LNCaP clone FGC (cell line): Measurements from ENCODE around the gene SRRM2.

ENCODE experiments used
- DNase-seq: peaks from one replicate; pipeline ENCODE4 v3.0.0-alpha.2; 2011; ENCODE audit warnings: low read depth
- H3K4me3 ChIP-seq: 2 replicates; pipeline ENCODE4 v1.5.1; 2011; ENCODE audit warnings: mild to moderate bottlenecking, low read depth, low read length, control low read depth
- TF ChIP-seq, protein P1 (sequence below): IDR thresholded peaks from 2 replicates; pipeline ENCODE4 v1.5.1; 2012; ENCODE audit warnings: mild to moderate bottlenecking; ENCODE audit not compliant: control insufficient read depth, insufficient read depth; ENCODE audit errors: extremely low read depth

Gene SRRM2

DNA sequence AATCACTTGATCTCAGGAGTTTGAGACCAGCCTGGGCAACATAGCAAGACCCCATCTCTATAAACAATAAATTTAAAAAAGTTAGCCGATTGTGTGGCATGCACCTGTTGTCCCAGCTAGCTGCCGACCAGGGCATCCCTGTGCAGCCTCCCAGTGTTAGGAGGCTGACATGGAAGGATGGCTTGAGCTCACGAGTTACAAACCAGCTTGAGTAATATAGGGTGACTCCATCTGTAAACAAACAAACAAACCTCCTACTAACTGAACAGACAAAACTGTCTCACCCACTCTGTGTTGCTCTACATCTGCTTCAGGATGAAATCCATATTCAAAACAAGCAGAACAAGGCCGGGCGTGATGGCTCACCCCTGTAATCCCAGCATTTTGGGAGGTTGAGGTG, 25.5 kb upstream of the SRRM2 start:
- TF ChIP-seq, protein P1, sequence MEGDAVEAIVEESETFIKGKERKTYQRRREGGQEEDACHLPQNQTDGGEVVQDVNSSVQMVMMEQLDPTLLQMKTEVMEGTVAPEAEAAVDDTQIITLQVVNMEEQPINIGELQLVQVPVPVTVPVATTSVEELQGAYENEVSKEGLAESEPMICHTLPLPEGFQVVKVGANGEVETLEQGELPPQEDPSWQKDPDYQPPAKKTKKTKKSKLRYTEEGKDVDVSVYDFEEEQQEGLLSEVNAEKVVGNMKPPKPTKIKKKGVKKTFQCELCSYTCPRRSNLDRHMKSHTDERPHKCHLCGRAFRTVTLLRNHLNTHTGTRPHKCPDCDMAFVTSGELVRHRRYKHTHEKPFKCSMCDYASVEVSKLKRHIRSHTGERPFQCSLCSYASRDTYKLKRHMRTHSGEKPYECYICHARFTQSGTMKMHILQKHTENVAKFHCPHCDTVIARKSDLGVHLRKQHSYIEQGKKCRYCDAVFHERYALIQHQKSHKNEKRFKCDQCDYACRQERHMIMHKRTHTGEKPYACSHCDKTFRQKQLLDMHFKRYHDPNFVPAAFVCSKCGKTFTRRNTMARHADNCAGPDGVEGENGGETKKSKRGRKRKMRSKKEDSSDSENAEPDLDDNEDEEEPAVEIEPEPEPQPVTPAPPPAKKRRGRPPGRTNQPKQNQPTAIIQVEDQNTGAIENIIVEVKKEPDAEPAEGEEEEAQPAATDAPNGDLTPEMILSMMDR = no peak
- no peak for DNase-seq
- no peak overlapping the region for H3K4me3 ChIP-seq

GRCh38 chr16:2728034-2728433, 24.4 kb upstream of the SRRM2 start:
- no peak for DNase-seq
- TF ChIP-seq, protein P1 = no peak

DNA sequence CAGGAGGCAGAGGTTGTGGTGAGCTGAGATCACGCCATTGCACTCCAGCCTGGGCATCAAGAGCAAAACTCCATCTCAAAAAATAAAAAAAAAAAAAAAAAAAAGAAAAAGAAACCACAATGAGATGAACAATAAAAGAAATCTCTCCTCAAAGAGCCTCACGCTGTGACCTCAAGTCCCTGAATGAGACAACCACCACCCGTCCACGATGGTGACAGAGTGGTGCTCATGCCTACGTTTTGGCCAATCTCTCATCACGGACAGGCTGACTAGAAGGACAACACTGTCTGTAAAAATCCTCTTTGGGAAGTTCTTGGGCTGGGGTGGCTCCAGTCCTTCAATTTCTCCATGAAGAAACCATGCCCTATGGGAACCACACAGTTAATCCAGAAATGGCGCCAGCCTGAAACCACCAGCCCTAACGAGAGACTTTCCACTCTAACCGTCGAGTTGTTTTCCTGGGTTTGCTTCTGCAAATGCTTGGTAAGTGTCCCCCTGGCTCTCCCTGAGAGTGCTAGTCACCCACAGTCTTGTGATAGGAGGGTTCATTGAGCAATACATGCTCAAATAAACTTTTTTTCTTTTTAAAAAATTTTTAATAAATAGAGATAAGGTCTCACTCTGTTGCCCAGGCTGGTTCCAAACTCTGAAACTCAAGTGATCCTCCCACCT, 17.5 kb upstream of the SRRM2 start:
- TF ChIP-seq, protein P1 = no peak
- H3K4me3 ChIP-seq = no peak overlapping the region
- DNase-seq = no peak

More at GRCh38 chr16:2728034-2728433, 24.4 kb upstream of the SRRM2 start:
- H3K4me3 ChIP-seq = no peak overlapping the region

DNA sequence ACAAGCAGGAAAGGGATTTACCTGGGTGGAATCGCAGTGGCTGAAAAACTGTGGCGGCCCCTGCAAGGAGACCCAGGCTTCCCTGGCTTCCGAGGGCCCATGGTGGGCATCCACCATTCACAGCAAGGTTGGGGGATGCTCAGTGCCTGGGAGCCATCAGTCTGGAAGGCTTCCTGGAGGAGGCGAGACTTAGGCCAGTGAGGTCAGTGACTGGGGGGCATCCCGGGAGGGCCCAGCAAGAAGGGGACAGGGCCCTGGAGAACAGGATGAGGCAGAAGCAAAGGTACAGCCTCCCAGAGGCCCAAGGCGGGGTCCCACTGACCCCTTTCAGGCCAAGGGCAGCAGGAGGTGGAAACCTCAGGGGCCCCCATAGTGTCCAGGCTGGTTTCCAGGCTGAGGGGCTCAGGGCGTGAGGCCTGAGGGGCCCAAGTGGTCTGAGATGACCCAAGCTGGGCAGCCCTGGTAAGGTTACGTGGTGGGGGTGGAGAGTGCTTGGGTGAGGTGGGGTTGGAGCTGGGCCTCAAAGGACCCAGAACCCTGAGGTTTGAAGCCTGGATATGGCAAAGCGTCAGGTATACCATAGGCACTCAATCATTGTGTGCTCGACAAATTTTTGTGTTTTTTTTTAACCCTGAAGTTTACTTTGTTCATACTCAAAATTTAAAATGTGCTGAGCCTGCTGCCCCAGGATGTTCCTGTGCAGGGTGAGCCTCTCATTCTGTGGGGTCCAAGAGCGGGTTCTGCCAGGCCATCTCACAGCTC, 15.8 kb upstream of the SRRM2 start:
- TF ChIP-seq, protein P1 = no peak
- DNase-seq = no peak
- H3K4me3 ChIP-seq = no peak overlapping the region

DNA sequence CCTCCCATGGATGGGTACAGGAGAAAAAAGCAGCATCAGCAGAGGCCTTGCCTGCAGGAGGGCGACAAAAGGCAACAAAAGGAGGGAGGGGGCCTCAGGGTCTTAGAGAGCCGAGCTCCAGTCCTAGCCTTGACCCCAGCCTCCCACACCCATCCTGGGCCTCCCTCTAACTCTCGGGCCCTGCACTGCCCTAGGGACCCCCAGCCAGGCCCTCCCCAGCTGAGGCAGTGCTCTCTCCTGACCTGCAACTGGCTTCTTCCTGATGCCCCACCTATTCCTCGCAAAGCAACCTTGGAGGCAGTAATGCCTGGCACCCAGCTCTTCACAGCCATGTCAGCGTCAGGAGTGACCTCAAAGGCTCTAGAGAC, 15.2 kb upstream of the SRRM2 start:
- TF ChIP-seq, protein P1 = no peak
- no peak overlapping the region for H3K4me3 ChIP-seq
- no peak for DNase-seq

DNA sequence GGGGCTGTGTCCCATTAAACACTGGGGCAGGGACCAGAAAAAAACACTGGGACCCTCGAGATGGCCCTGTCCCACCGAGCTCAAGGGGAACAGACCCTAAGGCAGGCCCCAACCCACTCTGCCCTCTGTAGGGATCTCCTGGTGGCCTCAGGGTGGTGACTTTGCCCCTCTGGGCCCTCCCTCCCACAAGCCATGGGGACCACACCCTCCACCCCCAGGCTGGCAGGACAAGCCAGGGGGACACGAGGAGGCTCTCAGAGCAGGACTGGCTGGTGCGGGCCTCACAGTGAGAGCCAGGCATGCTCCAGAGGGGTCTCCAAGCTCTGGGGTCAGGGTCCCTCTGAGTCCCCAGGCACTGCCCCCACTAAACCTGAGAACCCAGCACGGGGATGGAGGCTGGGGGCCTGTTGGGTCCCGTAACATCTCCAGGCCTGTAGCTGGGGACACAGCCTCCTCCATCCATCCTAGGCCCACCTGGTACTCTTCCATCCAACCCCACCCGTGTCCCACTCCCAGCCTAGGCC, 14.5 kb upstream of the SRRM2 start:
- no peak overlapping the region for H3K4me3 ChIP-seq
- DNase-seq = no peak
- TF ChIP-seq, protein P1 = no peak
